HL-60 (cell line): ENCODE data around the gene CUEDC2.

Source experiments
- POLR2AphosphoS5 ChIP-seq: IDR thresholded peaks from 2 replicates; pipeline ENCODE4 v1.6.1; 2012; ENCODE audit warnings: low read depth
- TF ChIP-seq, protein P1 (sequence below): IDR thresholded peaks from one replicate; pipeline ENCODE4 v1.5.1; 2011; ENCODE audit warnings: low read length, control low read depth, inconsistent platforms; ENCODE audit not compliant: insufficient read depth

DNA sequence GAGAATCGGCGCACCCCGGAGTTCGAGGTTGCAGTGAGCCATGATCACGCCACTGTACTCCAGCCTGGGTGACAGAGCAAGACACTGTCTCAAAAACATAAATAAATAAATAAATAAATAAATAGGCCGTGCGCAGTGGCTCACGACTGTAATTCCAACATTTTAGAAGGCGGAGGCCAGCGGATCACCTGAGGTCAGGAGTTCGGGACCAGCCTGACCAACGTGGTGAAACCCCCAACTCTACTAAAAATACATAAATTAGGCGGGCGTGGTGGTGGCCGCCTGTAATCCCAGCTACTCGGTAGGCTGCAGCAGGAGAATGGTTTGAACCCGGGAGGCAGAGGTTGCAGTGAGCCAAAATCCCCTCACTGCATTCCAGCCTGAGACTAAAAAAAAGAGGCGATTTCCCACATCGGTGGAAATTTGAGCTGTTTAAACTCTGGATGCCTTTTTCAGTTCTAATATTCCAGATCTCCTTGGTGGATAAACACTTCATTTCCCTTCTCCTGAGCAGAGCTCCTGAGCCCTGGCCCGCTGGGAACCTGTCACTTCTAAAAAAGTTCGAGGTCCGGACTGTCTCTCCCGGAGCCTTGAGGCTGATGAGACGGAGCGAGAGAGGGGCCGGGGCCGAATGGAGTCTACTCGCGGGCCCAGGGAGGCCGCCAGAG, 38.8 kb downstream of the CUEDC2 start:
- TF ChIP-seq, protein P1, sequence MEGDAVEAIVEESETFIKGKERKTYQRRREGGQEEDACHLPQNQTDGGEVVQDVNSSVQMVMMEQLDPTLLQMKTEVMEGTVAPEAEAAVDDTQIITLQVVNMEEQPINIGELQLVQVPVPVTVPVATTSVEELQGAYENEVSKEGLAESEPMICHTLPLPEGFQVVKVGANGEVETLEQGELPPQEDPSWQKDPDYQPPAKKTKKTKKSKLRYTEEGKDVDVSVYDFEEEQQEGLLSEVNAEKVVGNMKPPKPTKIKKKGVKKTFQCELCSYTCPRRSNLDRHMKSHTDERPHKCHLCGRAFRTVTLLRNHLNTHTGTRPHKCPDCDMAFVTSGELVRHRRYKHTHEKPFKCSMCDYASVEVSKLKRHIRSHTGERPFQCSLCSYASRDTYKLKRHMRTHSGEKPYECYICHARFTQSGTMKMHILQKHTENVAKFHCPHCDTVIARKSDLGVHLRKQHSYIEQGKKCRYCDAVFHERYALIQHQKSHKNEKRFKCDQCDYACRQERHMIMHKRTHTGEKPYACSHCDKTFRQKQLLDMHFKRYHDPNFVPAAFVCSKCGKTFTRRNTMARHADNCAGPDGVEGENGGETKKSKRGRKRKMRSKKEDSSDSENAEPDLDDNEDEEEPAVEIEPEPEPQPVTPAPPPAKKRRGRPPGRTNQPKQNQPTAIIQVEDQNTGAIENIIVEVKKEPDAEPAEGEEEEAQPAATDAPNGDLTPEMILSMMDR, result peak; percentile 64
- no peak for TF ChIP-seq POLR2AphosphoS5
